Effector CD8-positive, alpha-beta T cell (primary cell): Measurements from ENCODE around the gene DTX3.
"Not testable (repeated sequence)": the region's sequence is repeated elsewhere in the genome, so short reads cannot be mapped to it uniquely, and the experiment has no call there.

Experiments used
- DNase-seq: peaks from one replicate; lab custom pipeline; 2025; lab: John Stamatoyannopoulos, UW

The DTX3 gene

GRCh38 chr12:57583008-57583831 is 21.4 kb upstream of the DTX3 start:
- DNase-seq: peak; percentile 52

DNA sequence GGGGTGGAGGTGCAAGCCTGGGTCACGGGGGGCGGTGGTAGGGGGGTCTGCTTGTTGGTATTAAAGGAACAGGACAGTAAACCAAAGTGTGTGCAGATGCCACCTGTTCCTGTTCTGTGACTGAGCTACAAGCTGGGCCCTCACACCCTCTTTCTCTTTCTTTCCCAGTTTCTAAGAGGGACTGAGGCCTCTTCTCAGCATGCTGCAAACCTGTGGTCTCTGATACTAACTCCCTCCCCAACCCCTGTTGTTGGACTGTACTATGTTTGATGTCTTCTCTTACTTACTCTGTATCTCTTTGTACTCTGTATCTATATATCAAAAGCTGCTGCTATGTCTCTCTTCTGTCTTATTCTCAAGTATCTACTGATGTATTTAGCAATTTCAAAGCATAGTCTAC is 20.6 kb upstream of the DTX3 start:
- DNase-seq: no peak

GRCh38 chr12:57584690-57585089 is 19.9 kb upstream of the DTX3 start:
- DNase-seq: no peak

DNA sequence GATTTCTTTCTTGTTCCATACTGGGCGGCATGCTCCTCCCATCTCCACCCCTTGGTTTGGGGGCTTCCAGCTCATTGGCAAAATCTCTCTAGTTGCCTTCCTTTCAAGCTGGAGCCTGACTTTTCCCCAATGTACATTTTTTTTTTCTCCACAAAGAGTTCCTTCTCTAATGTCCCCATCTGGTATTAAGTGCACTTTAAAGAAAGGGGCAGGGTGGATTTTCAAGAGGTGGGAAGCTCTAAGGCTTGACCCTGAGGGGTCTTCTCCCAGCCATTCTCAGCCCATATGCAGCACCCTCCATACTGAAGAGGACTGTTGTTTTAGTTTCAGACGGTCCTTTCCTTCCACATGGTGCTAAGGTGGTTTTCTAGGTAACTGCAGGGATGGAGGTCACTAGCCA is 19.5 kb upstream of the DTX3 start:
- no peak for DNase-seq

GRCh38 chr12:57586128-57586527 is 18.5 kb upstream of the DTX3 start:
- DNase-seq: no peak

- DNase-seq: no peak
Observed at GRCh38 chr12:57586832-57587429, 17.7 kb upstream of the DTX3 start.

- DNase-seq: not testable (repeated sequence)
Observed at GRCh38 chr12:57588951-57589610, 15.5 kb upstream of the DTX3 start.

GRCh38 chr12:57590479-57590863 is 14.2 kb upstream of the DTX3 start:
- no peak for DNase-seq

DNA sequence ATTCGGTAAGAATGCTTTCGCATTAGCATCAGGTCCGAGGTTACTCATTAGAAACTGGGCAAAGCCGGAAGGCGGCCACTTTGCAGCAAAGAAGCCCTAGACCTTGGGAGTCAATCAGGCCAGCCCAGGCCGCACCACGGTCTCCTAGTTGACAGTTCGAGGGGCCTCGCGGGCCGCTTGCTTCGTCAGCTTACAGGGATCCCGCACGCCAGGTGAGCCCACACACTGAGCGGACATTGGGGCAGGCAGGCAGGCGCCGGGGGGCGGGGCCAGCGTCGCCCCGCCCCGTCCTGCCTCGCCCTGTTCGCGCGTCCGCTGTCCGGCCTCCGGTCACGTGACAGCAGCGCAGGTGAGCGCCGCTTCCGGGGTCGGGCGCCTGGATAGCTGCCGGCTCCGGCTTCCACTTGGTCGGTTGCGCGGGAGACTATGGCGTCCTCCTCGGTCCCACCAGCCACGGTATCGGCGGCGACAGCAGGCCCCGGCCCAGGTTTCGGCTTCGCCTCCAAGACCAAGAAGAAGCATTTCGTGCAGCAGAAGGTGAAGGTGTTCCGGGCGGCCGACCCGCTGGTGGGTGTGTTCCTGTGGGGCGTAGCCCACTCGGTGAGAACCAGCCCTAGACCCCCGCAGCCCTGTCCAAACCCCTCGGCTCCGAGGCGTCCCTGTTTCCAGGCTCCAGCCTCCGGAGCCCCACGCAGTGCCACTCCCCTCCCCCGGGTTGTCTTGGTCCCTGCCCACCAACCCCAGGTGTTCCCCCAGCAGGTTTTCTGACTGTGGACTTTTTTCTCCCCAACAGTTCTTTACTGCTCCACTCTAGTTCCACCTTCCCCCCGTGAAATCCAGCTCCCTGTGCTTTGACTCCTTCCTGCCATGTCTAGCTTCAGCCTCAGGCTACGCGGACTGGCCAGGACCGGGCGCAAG is 13.5 kb upstream of the DTX3 start, which contains the start of gene PIP4K2C:
PIP4K2C (plus strand) TSS at position 329 of the 918 bp plus-strand sequence; CDS start at position 427, 98 bp downstream.
- peak; percentile 70 for DNase-seq

- no peak for DNase-seq
Observed at GRCh38 chr12:57591782-57592325, 12.8 kb upstream of the DTX3 start.

GRCh38 chr12:57592551-57593165 is 12.0 kb upstream of the DTX3 start:
- DNase-seq: no peak

- no peak for DNase-seq
Observed at GRCh38 chr12:57593187-57593586, 11.4 kb upstream of the DTX3 start.

DNA sequence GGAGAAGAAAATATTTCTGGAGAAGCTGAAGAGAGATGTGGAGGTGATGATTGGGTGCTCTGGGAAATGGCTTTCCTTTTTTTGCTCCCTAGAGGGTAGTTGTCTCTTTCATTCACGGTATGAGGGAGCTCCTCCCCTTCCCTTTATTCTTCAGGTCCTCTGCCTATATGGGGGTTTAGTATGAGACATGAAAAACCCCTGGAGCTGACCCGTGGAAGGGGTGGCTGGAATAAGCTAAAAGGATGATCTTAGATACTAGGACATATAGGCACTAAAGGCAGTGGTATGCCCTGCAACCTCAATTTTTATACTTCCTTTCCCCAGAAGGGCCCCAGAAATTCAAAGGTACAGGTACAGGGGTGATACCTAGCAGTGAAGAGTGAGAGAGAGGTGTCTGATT is 4.2 kb upstream of the DTX3 start:
- no peak for DNase-seq

GRCh38 chr12:57602544-57602943 is 2.1 kb upstream of the DTX3 start:
- no peak for DNase-seq

GRCh38 chr12:57603324-57603723 is 1.3 kb upstream of the DTX3 start:
- no peak for DNase-seq

- no peak for DNase-seq
Observed at GRCh38 chr12:57603815-57604453, 690 bp upstream of the DTX3 start.

- DNase-seq: no peak
Observed at GRCh38 chr12:57604992-57605810, 577 bp downstream of the DTX3 start.

DNA sequence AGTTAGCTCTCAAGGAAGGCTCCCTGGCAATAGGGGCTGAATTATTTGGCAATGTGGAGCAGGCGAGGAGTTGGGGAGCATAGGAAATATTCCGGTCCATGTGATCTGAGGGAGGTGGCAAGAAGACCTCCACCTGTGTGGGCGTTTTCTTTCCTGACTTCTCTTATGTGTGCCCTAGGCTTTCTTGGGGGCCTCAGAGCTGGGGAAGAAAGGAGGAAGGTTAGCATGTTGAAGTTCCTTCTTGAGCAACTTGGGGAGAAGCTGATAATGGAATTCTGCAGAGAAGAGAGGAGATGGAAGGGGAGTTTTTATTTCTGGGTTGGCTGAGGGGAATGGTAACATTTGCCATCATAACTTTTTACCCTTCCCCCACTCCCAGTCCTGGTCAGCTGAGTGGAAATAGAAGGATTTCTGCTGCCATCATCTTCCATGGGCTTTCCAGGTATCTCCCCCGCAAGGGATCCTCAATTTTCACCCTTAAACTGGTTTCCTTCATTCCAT is 1.2 kb downstream of the DTX3 start:
- DNase-seq: no peak

GRCh38 chr12:57606399-57606798 is 1.8 kb downstream of the DTX3 start:
- no peak for DNase-seq

GRCh38 chr12:57606821-57607220 is 2.2 kb downstream of the DTX3 start:
- no peak for DNase-seq
